ENCODE results near the gene HOXD3.

The HOXD3 gene

GRCh38 chr2:176138923-176139660 lies 18.0 kb upstream of the HOXD3 start:
- in situ Hi-C loops (cut with MboI; ENCODE audit: low sequenced_read_pairs, unreplicated experiment), result loop anchor here (25.0 kb wide), 1 partner anchor 673 kb away; no protein-coding TSS in a partner anchor
- no peak for TF ChIP-seq CTCF (IDR thresholded peaks at IDR 0.05; ENCODE audit: borderline replicate concordance, control extremely low read depth, extremely low read depth, insufficient read depth, missing control alignments)
- DNase-seq (ENCODE audit: low spot score), result no peak

GRCh38 chr2:176139661-176140512 lies 17.2 kb upstream of the HOXD3 start:
- DNase-seq (ENCODE audit: low spot score), result no peak
- no peak for TF ChIP-seq CTCF (IDR thresholded peaks at IDR 0.05; ENCODE audit: borderline replicate concordance, control extremely low read depth, extremely low read depth, insufficient read depth, missing control alignments)
- in situ Hi-C loops (cut with MboI; ENCODE audit: low sequenced_read_pairs, unreplicated experiment), result loop anchor here (10.0 to 25.0 kb wide), 4 partner anchors 315 to 672 kb away; no protein-coding TSS in a partner anchor

- peak; percentile 94 for DNase-seq (ENCODE audit: low spot score)
- in situ Hi-C loops (cut with MboI; ENCODE audit: low sequenced_read_pairs, unreplicated experiment), result loop anchor here (10.0 to 25.0 kb wide), 4 partner anchors 314 to 672 kb away; no protein-coding TSS in a partner anchor
- TF ChIP-seq CTCF (IDR thresholded peaks at IDR 0.05; ENCODE audit: borderline replicate concordance, control extremely low read depth, extremely low read depth, insufficient read depth, missing control alignments), result peak; percentile 95
Observed at GRCh38 chr2:176140513-176141317, 16.4 kb upstream of the HOXD3 start.

- no peak for DNase-seq (ENCODE audit: low spot score)
- TF ChIP-seq CTCF (IDR thresholded peaks at IDR 0.05; ENCODE audit: borderline replicate concordance, control extremely low read depth, extremely low read depth, insufficient read depth, missing control alignments), result no peak
- in situ Hi-C loops (cut with MboI; ENCODE audit: low sequenced_read_pairs, unreplicated experiment), result loop anchor here (10.0 to 25.0 kb wide), 4 partner anchors 313 to 670 kb away; no protein-coding TSS in a partner anchor
Observed at GRCh38 chr2:176142281-176142680, 14.8 kb upstream of the HOXD3 start.

- no peak for TF ChIP-seq CTCF (IDR thresholded peaks at IDR 0.05; ENCODE audit: borderline replicate concordance, control extremely low read depth, extremely low read depth, insufficient read depth, missing control alignments)
- no peak for DNase-seq (ENCODE audit: low spot score)
- in situ Hi-C loops (cut with MboI; ENCODE audit: low sequenced_read_pairs, unreplicated experiment), result loop anchor here (10.0 to 25.0 kb wide), 4 partner anchors 309 to 667 kb away; no protein-coding TSS in a partner anchor
Observed at GRCh38 chr2:176145085-176145969, 11.8 kb upstream of the HOXD3 start.
